Measurements from ENCODE around the gene ARHGEF19. TPM values are rescaled to one million over a fixed set of nuclear protein-coding genes. Genes with fewer than 3 reads are reported as not detected.

The ARHGEF19 gene
- total RNA-seq, 4 donors from 2014 or later, result 15.8 to 27.1 (median 20.6) TPM

Small RNAs within 50 kb of the gene (small RNA-seq; reads per million reads assigned to genes)
- gene MT1XP1, result 0 reads per million in 4 donors

Other genes with a start within 250 kb of the ARHGEF19 start
- 10 to 100 TPM; 19.1 to 33.1 (median 26.8) TPM for gene ZBTB17, start 236.6 kb downstream of the ARHGEF19 start, total RNA-seq
- gene SRARP, start 208.4 kb downstream of the ARHGEF19 start, total RNA-seq, result not detected
- 10 to 100 TPM in 1 of 4 donors, 1 to 10 TPM in 3; 1.1 to 11.8 (median 3.7) TPM for gene HSPB7, start 194.6 kb downstream of the ARHGEF19 start, total RNA-seq
- gene CLCNKA, start 190.6 kb downstream of the ARHGEF19 start, total RNA-seq, result not detected
- gene CLCNKB, start 168.9 kb downstream of the ARHGEF19 start, total RNA-seq, result not detected
- gene FAM131C, start 139.0 kb downstream of the ARHGEF19 start, total RNA-seq, result 1 to 10 TPM in 2 of 4 donors, not detected in 2; 1.6 to 4.5 TPM
- 100 to 1,000 TPM in 3 of 4 donors, 10 to 100 TPM in 1; 87.5 to 225 (median 137) TPM for gene EPHA2, start 56.6 kb downstream of the ARHGEF19 start, total RNA-seq
- gene CPLANE2, start 24.5 kb upstream of the ARHGEF19 start, total RNA-seq, result 1 to 10 TPM; 3.6 to 5.6 (median 3.9) TPM
- gene FBXO42, start 139.8 kb upstream of the ARHGEF19 start, total RNA-seq, result 10 to 100 TPM; 15.9 to 29.0 (median 20.2) TPM
- 10 to 100 TPM; 51.7 to 65.0 (median 58.5) TPM for gene SZRD1, start 154.6 kb upstream of the ARHGEF19 start, total RNA-seq
- gene SPATA21, start 224.8 kb upstream of the ARHGEF19 start, total RNA-seq, result not detected
- 10 to 100 TPM; 38.5 to 48.4 (median 47.2) TPM for gene NECAP2, start 228.1 kb upstream of the ARHGEF19 start, total RNA-seq